Endodermal cell (in vitro differentiated cells): ENCODE data around the gene TMEM17. TPM values are rescaled to one million over a fixed set of nuclear protein-coding genes. Genes with fewer than 3 reads are reported as not detected.

Experiments
- DNase-seq: peaks from one replicate; pipeline ENCODE4 v3.0.0-alpha.2; 2017
- H3K27ac ChIP-seq: 2 replicates; pipeline ENCODE4 v1.5.1; 2013; ENCODE audit warnings: mild to moderate bottlenecking, low read depth, low read length, moderate library complexity
- H3K27me3 ChIP-seq: 2 replicates; pipeline ENCODE4 v1.6.1; 2013; ENCODE audit warnings: mild to moderate bottlenecking, low read length, moderate library complexity; ENCODE audit not compliant: insufficient read depth, control insufficient read depth, poor library complexity, severe bottlenecking
- H3K36me3 ChIP-seq: 2 replicates; pipeline ENCODE4 v1.7.0; 2013; ENCODE audit warnings: mild to moderate bottlenecking, low read length, moderate library complexity; ENCODE audit not compliant: control insufficient read depth, insufficient read depth
- H3K4me1 ChIP-seq: one replicate; pipeline ENCODE4 v1.7.0; 2013; ENCODE audit warnings: low read length; ENCODE audit not compliant: control insufficient read depth, insufficient read depth
- H3K4me3 ChIP-seq: 2 replicates; pipeline ENCODE4 v1.5.1; 2013; ENCODE audit warnings: mild to moderate bottlenecking, low read length, moderate library complexity
- H3K9ac ChIP-seq: 2 replicates; pipeline ENCODE4 v1.6.1; 2013; ENCODE audit warnings: mild to moderate bottlenecking, low read length, moderate library complexity; ENCODE audit not compliant: poor library complexity, severe bottlenecking; ENCODE audit errors: extremely low read depth
- H3K9me3 ChIP-seq: 2 replicates; pipeline ENCODE4 v1.6.1; 2013; ENCODE audit warnings: mild to moderate bottlenecking, low read length, moderate library complexity; ENCODE audit not compliant: control insufficient read depth
- H3K27ac Mint-ChIP-seq: 2 replicates; pipeline ENCODE4 v1.8.0; 2020; ENCODE audit warnings: mixed read lengths
- H3K27me3 Mint-ChIP-seq: 2 replicates; pipeline ENCODE4 v1.8.0; 2021; ENCODE audit warnings: mild to moderate bottlenecking, mixed read lengths; ENCODE audit not compliant: insufficient read depth
- H3K36me3 Mint-ChIP-seq: 2 replicates; pipeline ENCODE4 v1.8.0; 2020; ENCODE audit warnings: low read depth, mixed read lengths
- H3K4me1 Mint-ChIP-seq: 2 replicates; pipeline ENCODE4 v1.8.0; 2020; ENCODE audit warnings: mixed read lengths
- H3K4me3 Mint-ChIP-seq: 2 replicates; pipeline ENCODE4 v1.8.0; 2020; ENCODE audit warnings: mild to moderate bottlenecking, moderate library complexity, mixed read lengths
- H3K9me3 Mint-ChIP-seq: 2 replicates; pipeline ENCODE4 v1.8.0; 2020; ENCODE audit warnings: mild to moderate bottlenecking, mixed read lengths
- CTCF ChIP-seq: fragments of 200-600 bp; sonication (generic); conservative IDR thresholded peaks from 2 replicates; pipeline ENCODE4 v1.5.0; 2021; ENCODE audit warnings: antibody characterized with exemption, mild to moderate bottlenecking
- WGBS, 2 experiments: methylation state at CpG; one replicate each; pipeline versions ENCODE4 v1.1.5 to v1.1.7; 2013; ENCODE audit warnings: missing lambda C conversion rate in 2 of 2, mixed read lengths in 1 of 2; ENCODE audit not compliant: insufficient coverage in 1 of 2, insufficient read length in 1 of 2; 5-methylcytosine and 5-hydroxymethylcytosine counted together
- total RNA-seq, 2 donors: library from RNA; stranded (reverse); fragmentation: NEBNext Ultra II Directional in 1 of 2; extraction: Animal tissue kit (Norgen Biotek cat#: 25700) in 1 of 2; gene quantifications; 2 replicates in 1 of 2; 3 replicates in 1 of 2; pipeline ENCODE4 v1.2.1, GENCODE V29; 2021

Gene TMEM17
- total RNA-seq, 2 donors from 2014 or later = 1.8 to 2.0 TPM

GRCh38 chr2:62469114-62469513 is 36.9 kb downstream of the TMEM17 start:
- no peaks in the 10 kb centered on the region for H3K36me3 ChIP-seq
- H3K4me3 ChIP-seq = no peak overlapping the region
- no peaks in the 10 kb centered on the region for H3K36me3 Mint-ChIP-seq
- no peaks in the 10 kb centered on the region for H3K27me3 ChIP-seq
- H3K4me3 Mint-ChIP-seq = no peak overlapping the region
- 100% methylated on average over 1 of the region's 1 CpG for WGBS, 2 experiments
- H3K9me3 ChIP-seq = no peaks in the 10 kb centered on the region
- no peak overlapping the region for H3K9ac ChIP-seq
- no peak overlapping the region for H3K27ac Mint-ChIP-seq
- peaks cover 12% of the 10 kb centered on the region for H3K27me3 Mint-ChIP-seq
- peaks cover 13% of the 10 kb centered on the region for H3K4me1 ChIP-seq
- H3K27ac ChIP-seq = no peak overlapping the region
- no peak for DNase-seq
- no peak for TF ChIP-seq CTCF
- H3K4me1 Mint-ChIP-seq = peaks cover 41% of the 10 kb centered on the region
- no peaks in the 10 kb centered on the region for H3K9me3 Mint-ChIP-seq

- Histone ChIP-seq H3K36me3 (no peaks in the 10 kb centered on the region), H3K9ac (no peak overlapping the region), H3K4me1 (peaks cover 13% of the 10 kb centered on the region), H3K27me3 (no peaks in the 10 kb centered on the region), H3K9me3 (no peaks in the 10 kb centered on the region), H3K27ac (no peak overlapping the region), H3K4me3 (no peak overlapping the region)
- H3K27me3 Mint-ChIP-seq = peaks cover 10% of the 10 kb centered on the region
- H3K36me3 Mint-ChIP-seq = no peaks in the 10 kb centered on the region
- no peak overlapping the region for H3K4me3 Mint-ChIP-seq
- 72 to 90% methylated on average over 5 to 8 of the region's 8 CpGs for WGBS, 2 experiments
- peak overlapping the region; percentile 52 for H3K27ac Mint-ChIP-seq
- no peaks in the 10 kb centered on the region for H3K9me3 Mint-ChIP-seq
- peaks cover 45% of the 10 kb centered on the region for H3K4me1 Mint-ChIP-seq
- no peak for DNase-seq
- TF ChIP-seq CTCF = peak; percentile 51
Measured at GRCh38 chr2:62467475-62468321, 38.3 kb downstream of the TMEM17 start.

GRCh38 chr2:62467100-62467474 is 38.9 kb downstream of the TMEM17 start:
- Mint-ChIP-seq H3K4me1 (peaks cover 45% of the 10 kb centered on the region), H3K27ac (no peak overlapping the region), H3K27me3 (peaks cover 10% of the 10 kb centered on the region), H3K9me3 (no peaks in the 10 kb centered on the region), H3K36me3 (no peaks in the 10 kb centered on the region), H3K4me3 (no peak overlapping the region)
- no peak overlapping the region for H3K4me3 ChIP-seq
- H3K9me3 ChIP-seq = no peaks in the 10 kb centered on the region
- TF ChIP-seq CTCF = no peak
- 78 to 90% methylated on average over 3 to 6 of the region's 6 CpGs for WGBS, 2 experiments
- no peak overlapping the region for H3K27ac ChIP-seq
- H3K9ac ChIP-seq = no peak overlapping the region
- H3K36me3 ChIP-seq = no peaks in the 10 kb centered on the region
- H3K27me3 ChIP-seq = no peaks in the 10 kb centered on the region
- DNase-seq = no peak
- H3K4me1 ChIP-seq = peaks cover 13% of the 10 kb centered on the region
